GM18868 (cell line): ENCODE results near the gene TTLL12.

Experiments
- ATAC-seq: cut with Tn5 transposase; IDR thresholded peaks from one replicate; pipeline ENCODE4 v1.9.1; 2021; ENCODE audit warnings: mild to moderate bottlenecking, moderate library complexity; ENCODE audit not compliant: unreplicated experiment

Gene TTLL12

DNA sequence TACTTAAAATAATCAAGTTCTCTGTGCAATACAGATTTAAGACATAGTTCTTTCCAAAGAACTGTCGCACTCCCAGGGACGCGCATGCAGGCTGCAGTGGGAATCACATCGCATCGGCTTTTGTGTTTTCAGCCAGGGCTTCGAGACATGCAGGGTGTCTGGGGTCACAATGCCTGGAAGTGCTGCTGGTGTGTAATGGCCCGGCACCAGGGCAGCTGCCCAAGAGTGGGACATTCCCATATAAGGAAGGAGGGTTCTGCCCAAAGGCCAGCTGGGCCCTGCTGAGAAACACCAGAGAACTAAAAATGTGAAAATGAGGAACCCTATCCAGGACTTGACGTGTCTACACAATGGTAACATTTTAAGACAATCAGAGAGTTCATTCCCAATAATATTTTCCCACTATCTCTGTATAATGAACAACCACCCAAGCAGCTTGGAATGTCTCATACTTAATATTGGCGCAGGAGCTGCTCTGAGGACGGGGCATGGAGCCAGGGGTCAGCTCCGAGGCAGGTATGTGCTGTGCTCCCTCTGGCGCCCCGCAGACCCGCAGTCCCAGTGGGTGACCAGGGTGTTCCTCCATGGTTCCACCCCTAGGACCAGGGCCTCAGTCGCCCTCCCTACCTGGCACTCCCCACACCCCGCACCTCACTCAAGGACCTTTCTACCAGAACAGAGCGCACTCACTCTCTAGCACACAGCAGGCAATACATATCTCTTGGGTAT is 55.0 kb downstream of the TTLL12 start:
- ATAC-seq, result no peak

- ATAC-seq, result no peak
These were observed 57.2 kb downstream of the TTLL12 start for GRCh38 chr22:43129426-43130425.

DNA sequence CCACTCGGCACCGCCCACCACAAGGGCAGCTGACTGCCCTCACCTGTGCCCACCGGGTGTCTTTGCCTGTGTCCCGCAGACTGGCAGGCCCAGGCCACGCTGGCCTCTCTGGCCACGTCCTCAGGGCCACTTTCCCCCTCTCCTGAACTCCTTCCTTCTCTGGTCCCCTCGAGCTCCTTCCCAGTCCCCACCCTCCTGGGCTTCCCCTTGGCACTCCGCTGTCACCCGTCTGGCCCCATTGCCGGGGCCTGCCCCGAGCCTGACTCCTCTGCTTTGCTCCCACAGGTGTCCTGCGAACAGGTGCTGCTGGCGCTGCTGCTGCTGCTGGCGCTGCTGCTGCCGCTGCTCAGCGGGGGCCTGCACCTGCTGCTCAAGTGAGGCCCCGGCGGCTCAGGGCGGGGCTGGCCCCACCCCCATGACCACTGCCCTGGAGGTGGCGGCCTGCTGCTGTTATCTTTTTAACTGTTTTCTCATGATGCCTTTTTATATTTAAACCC is 58.0 kb downstream of the TTLL12 start:
- no peak for ATAC-seq

GRCh38 chr22:43128116-43128515 is 58.8 kb downstream of the TTLL12 start:
- no peak for ATAC-seq

DNA sequence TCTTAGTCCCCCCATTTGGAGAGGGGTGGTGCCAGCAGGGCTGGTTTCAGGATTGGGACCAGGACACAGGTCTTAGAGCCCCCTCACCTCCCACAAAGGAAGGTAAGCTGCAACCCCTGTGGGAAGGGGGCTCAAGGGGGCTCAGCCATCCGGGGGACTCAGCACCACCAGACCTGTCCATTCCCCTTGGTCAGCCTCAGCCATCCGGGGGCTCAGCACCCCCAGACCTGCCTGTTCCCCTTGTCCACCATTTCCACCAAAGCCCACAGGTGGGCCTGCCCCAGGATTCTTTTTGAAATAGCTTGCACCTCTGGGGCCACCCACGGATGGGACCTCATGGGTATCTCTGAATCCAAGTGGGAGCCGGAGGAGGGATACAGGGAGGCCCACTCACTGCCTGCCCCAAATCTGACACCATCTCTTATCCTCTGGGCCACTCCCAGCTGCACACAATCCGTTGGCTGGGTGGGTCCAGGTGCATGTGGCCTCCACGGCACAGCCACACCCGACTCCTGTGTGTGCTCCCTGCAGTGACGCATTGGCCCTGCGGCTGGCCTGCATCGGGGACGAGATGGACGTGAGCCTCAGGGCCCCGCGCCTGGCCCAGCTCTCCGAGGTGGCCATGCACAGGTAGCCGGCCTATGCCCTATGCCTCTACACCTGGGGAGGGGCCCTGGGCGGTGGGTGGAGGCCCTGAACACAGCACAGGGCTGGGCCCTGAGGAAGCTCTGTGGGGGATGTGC is 59.6 kb downstream of the TTLL12 start:
- no peak for ATAC-seq

DNA sequence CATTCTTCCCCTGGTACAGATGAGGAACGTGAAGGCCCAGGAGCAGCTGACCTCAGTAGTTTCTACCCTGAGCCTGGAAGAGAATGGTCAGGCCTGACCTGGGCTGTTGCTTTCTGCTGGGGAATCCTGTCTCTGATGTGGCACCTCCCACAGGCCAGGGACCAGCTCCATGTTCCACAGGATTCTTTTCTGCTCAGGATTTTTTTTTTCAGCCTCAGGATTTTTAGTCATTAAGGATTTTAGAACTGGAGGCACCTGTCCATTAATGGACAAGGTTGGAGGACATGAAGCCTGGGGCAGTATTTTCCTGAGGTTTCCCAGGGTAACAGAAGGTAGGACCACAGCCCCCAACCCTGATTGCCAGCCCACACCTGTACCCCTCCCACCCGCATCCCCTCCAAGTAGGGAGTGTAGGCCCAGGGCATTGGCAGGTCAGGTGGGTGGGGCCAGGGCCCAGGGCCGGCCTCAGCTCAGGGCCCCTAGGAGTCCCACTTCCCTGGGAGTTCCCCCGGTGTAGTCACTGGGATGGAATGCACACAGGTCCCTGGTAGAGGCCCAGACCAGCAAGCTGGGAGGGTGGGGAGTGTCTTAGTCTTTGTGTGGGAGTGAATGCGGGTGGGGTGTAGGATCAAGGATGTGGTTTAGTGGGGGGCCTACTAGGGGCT is 60.3 kb downstream of the TTLL12 start:
- no peak for ATAC-seq

DNA sequence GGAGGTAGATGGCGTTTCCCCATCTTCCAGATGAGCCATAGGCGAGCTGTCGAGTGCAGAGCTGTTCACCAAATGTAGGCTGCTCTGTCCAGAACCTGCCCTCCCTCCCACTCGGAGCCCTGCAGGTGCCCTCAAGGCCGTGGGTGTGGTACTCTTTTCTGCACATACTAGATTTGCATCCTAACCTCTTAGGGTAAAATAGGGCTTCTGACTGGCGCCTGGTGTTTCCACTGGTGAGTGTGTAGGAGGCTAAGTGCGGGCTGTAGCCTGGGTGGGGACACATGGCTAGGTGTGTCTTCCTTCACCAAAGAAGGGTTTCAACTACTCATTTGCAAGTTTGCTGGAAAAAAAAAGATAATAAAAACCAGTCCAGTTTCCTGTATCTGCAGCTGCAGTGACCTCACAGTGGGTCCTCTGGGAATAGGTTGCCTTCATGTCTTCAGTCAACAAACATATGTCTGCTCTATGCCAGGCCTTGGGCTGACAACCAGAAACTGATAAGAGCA is 67.9 kb downstream of the TTLL12 start:
- ATAC-seq, result no peak

DNA sequence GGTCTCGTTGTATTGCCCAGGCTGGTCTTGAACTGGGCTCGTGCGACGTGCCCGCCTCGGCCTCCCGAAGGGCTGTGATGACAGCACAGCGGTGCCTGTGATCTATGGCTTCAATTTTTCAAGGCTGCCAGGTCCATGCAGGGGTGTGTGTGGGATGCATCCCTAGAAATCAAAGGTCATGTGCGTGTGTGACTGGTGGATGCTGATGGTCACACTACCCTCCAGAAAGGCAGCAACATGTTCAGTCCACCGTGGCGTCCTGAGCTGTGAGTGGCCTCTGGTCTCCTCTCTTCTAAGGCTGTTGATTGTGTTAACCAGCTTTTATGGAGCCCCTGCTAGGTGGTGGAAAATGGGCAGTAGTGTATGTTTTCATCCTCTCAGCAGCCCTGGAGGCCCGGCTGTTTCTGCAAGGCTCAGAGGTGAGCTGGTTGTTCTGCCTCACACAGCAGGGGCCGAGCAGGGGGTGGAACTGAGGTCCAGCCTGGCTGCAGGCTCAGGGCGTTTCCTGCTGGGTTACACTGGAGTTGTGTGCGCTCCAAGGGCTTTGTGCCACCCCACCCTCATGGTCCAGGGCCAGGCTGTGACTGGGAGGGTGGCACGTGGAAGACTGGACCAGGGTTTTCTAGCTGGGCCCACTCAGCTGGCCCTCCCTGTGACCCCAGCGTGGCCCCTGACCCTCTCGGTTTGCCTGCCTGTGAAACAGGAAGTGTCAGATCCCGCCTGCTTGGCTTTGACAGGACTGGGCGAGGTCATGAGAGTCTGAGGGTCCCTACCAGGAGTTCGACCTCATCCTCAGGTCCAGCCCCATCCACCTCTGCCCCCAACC is 68.7 kb downstream of the TTLL12 start:
- no peak for ATAC-seq

GRCh38 chr22:43116932-43117331 is 70.0 kb downstream of the TTLL12 start:
- ATAC-seq, result no peak
